ENCODE data around the gene FAM241B. TPM values are rescaled to one million over a fixed set of nuclear protein-coding genes. Genes with fewer than 3 reads are reported as not detected.

The FAM241B gene
- total and polyA plus RNA-seq, 4 experiments from 2014 or later: 9.4 to 24.9 (median 14.0) TPM

DNA sequence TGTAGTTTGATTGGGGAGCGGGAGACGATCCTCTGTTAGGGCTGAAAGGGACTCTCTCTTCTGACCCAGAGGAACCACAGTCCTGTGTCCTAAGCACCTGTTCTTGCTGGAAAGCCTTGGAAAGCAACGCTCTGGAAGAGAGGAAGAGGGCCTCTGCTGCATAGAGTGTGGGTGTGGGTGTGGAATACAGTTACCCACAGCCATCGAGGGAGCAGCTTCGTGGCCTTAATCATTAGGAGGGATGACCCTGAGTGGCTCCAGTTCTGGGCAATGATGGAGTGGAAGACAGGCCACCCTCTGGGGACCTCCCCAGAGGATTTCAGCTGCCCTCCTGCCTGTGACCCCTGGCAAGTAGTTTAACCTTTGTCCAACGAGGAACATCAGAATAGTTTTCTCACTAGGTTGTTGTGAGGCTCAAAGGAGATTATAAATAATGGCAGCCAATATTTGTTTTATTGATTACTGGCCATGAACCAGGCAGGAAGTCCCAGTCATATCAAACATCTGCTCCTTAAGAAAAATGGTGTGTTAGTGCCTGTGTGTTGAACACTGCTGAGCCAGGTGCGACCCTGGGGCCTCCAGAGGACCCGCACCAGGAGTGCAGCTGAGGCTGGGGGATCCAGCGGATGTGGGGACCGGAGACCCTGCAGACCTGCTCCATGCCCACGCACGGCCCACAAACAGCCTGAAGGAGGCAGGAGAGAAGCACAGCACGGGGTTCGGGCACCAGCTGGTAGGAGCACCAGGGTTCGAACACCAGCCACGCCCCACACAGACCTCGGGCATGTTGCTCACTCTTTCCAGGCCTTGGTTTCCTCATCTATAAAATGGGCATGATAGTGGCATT, 35.6 kb downstream of the FAM241B start:
- no peak for DNase-seq
- Mint-ChIP-seq H3K4me1 (peaks cover 0 to 1% (median 0%) of the 10 kb centered on the region in 4 donors), H3K4me3 (no peak overlapping the region), H3K9me3 (peaks cover 0 to 1% (median 0%) of the 10 kb centered on the region in 8 donors), H3K27me3 (peaks cover 13 to 36% of the 10 kb centered on the region in 2 donors), H3K36me3 (no peaks in the 10 kb centered on the region), H3K27ac (no peak overlapping the region)
- no peak overlapping the region for H3K4me3 ChIP-seq (ENCODE audit: low read length in 2 of 2)
- no peaks in the 10 kb centered on the region for H3K36me3 ChIP-seq (ENCODE audit: insufficient read depth, low read length)
- H3K9me3 ChIP-seq (ENCODE audit: control insufficient read depth in 1 of 2, low read length in 2 of 2): no peaks in the 10 kb centered on the region
- intact Hi-C loops (cut with micrococcal nuclease): no loop called here
- CTCF ChIA-PET (ENCODE audit: partially characterized antibody): no interaction called here
- no peak overlapping the region for H3K27ac ChIP-seq (ENCODE audit: low read depth, low read length)
- POLR2A ChIA-PET (ENCODE audit: partially characterized antibody): no interaction called here
- H3K4me1 ChIP-seq (ENCODE audit: insufficient read depth, low read length): no peaks in the 10 kb centered on the region
- H3K27me3 ChIP-seq (ENCODE audit: insufficient read depth, low read length): no peaks in the 10 kb centered on the region

DNA sequence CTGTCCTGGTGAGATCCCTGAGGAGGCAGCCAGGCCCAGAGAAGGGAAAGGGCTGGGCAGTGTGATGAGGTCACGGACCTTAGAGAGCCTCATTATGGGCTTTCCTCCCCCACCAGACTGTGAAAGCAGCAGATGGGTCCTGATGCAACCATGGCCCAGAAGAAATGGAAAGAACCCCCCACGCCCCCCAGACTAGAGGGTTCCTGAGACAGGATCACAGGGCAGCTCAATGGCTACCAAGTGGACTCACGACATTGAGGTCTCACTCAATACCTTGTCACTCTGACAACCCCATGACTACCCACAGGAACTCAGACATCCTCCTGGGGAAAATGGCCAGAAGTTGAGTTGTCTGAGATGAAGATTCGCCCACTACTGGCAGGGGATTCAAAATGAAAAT, 36.7 kb downstream of the FAM241B start:
- Mint-ChIP-seq H3K4me1 (peaks cover 0 to 1% (median 0%) of the 10 kb centered on the region in 4 donors), H3K27me3 (peaks cover 18 to 42% of the 10 kb centered on the region in 2 donors), H3K36me3 (no peaks in the 10 kb centered on the region), H3K27ac (peak overlapping the region in 1 of 7 donors; percentile 50), H3K9me3 (peaks cover 0 to 5% (median 1%) of the 10 kb centered on the region in 8 donors), H3K4me3 (no peak overlapping the region)
- no peak overlapping the region for H3K27ac ChIP-seq (ENCODE audit: low read depth, low read length)
- POLR2A ChIA-PET (ENCODE audit: partially characterized antibody): no interaction called here
- no peaks in the 10 kb centered on the region for H3K4me1 ChIP-seq (ENCODE audit: insufficient read depth, low read length)
- H3K36me3 ChIP-seq (ENCODE audit: insufficient read depth, low read length): no peaks in the 10 kb centered on the region
- no peak for DNase-seq
- no peak overlapping the region for H3K4me3 ChIP-seq (ENCODE audit: low read length in 2 of 2)
- no peaks in the 10 kb centered on the region for H3K27me3 ChIP-seq (ENCODE audit: insufficient read depth, low read length)
- H3K9me3 ChIP-seq (ENCODE audit: control insufficient read depth in 1 of 2, low read length in 2 of 2): no peaks in the 10 kb centered on the region
- intact Hi-C loops (cut with micrococcal nuclease): no loop called here
- CTCF ChIA-PET (ENCODE audit: partially characterized antibody): no interaction called here

DNA sequence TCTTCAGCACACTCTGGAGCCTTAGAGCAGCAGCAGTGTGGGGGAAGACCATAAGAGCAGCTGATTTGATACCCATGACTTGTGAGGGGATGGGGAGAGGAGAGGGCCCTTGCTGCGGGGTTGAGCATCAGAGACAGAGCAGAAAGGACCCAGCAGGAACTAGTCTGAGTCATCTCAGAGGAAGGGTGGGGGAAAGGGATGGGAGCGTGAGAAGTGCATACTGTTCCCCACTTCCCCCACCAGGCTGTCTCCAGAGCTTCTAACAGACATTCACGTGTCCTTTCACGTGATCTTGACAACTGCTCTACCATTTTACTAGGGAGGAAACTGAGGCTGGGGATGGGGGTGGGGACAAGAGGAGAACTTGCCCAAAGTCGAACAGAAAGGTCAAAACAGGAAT, 38.7 kb downstream of the FAM241B start:
- Histone ChIP-seq H3K9me3 (ENCODE audit: control insufficient read depth in 1 of 2, low read length in 2 of 2) (no peaks in the 10 kb centered on the region), H3K4me3 (ENCODE audit: low read length in 2 of 2) (no peak overlapping the region), H3K36me3 (ENCODE audit: insufficient read depth, low read length) (no peaks in the 10 kb centered on the region), H3K4me1 (ENCODE audit: insufficient read depth, low read length) (no peaks in the 10 kb centered on the region), H3K27me3 (ENCODE audit: insufficient read depth, low read length) (no peaks in the 10 kb centered on the region), H3K27ac (ENCODE audit: low read depth, low read length) (no peak overlapping the region)
- CTCF ChIA-PET (ENCODE audit: partially characterized antibody): no interaction called here
- intact Hi-C loops (cut with micrococcal nuclease): no loop called here
- POLR2A ChIA-PET (ENCODE audit: partially characterized antibody): no interaction called here
- DNase-seq: no peak
- Mint-ChIP-seq H3K9me3 (peaks cover 0 to 10% (median 4%) of the 10 kb centered on the region in 8 donors), H3K27ac (no peak overlapping the region), H3K4me1 (no peaks in the 10 kb centered on the region), H3K4me3 (no peak overlapping the region), H3K27me3 (peaks cover 21 to 41% of the 10 kb centered on the region in 2 donors), H3K36me3 (no peaks in the 10 kb centered on the region)

DNA sequence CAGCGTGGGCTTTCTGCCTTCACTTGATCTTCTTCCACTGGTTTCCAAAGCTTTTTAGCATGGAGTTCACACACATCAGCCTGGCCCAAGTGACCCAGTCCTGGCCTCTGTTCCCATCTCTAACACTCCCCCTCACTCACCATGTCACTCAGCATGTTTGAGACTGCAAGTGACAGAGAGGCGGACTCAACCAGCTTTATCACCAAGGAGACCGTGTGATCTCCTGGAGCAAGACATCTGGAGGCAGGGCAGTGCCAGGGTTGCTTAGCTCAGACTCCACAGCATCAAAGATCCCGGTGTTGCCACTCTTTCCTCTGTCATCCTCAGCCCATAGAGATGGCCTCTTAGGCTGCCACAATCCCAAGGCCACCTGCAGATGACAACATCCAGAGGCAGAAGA, 39.4 kb downstream of the FAM241B start:
- no peaks in the 10 kb centered on the region for H3K36me3 ChIP-seq (ENCODE audit: insufficient read depth, low read length)
- Mint-ChIP-seq H3K27ac (peak overlapping the region in 1 of 7 donors; percentile 58), H3K27me3 (peaks cover 21 to 41% of the 10 kb centered on the region in 2 donors), H3K4me3 (no peak overlapping the region), H3K9me3 (peaks cover 0 to 10% (median 4%) of the 10 kb centered on the region in 8 donors), H3K36me3 (no peaks in the 10 kb centered on the region), H3K4me1 (no peaks in the 10 kb centered on the region)
- H3K4me3 ChIP-seq (ENCODE audit: low read length in 2 of 2): no peak overlapping the region
- H3K27me3 ChIP-seq (ENCODE audit: insufficient read depth, low read length): no peaks in the 10 kb centered on the region
- intact Hi-C loops (cut with micrococcal nuclease): no loop called here
- ChIA-PET POLR2A (ENCODE audit: partially characterized antibody) (no interaction called here), CTCF (ENCODE audit: partially characterized antibody) (no interaction called here)
- H3K4me1 ChIP-seq (ENCODE audit: insufficient read depth, low read length): no peaks in the 10 kb centered on the region
- no peak overlapping the region for H3K27ac ChIP-seq (ENCODE audit: low read depth, low read length)
- H3K9me3 ChIP-seq (ENCODE audit: control insufficient read depth in 1 of 2, low read length in 2 of 2): no peaks in the 10 kb centered on the region
- DNase-seq: no peak

DNA sequence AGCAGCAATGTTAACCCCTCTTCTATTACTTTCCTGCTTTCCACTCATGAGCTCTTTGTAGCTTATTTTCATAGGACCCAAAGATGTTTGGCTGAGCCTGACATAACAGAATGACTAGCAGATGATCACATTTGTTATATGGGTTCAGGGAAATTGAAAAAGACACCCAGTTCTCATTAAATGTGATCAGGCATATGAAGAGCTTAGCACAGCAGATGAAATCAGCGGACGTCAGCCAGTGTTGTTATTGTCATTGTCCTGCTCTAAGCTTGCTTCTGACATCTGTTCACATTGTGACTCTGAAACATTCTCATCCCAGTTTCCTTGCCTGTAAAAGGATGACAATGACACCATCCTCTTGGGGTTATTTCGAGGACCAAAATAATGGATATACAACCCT, 43.5 kb downstream of the FAM241B start:
- no peaks in the 10 kb centered on the region for H3K36me3 ChIP-seq (ENCODE audit: insufficient read depth, low read length)
- H3K9me3 ChIP-seq (ENCODE audit: control insufficient read depth in 1 of 2, low read length in 2 of 2): no peaks in the 10 kb centered on the region
- no peaks in the 10 kb centered on the region for H3K27me3 ChIP-seq (ENCODE audit: insufficient read depth, low read length)
- peaks cover 13 to 36% of the 10 kb centered on the region in 2 donors for H3K27me3 Mint-ChIP-seq
- no peak overlapping the region for H3K4me3 ChIP-seq (ENCODE audit: low read length in 2 of 2)
- no peak overlapping the region for H3K4me3 Mint-ChIP-seq
- no peak overlapping the region for H3K27ac Mint-ChIP-seq
- ChIA-PET CTCF (ENCODE audit: partially characterized antibody) (interaction anchor here (1.0 kb wide), 1 partner anchor 11 kb away, joined by 3 read pairs; no protein-coding TSS in a partner anchor), POLR2A (ENCODE audit: partially characterized antibody) (interaction anchor here (0.6 kb wide), 1 partner anchor 118 kb away, joined by 3 read pairs; no protein-coding TSS in a partner anchor)
- H3K4me1 ChIP-seq (ENCODE audit: insufficient read depth, low read length): no peaks in the 10 kb centered on the region
- H3K36me3 Mint-ChIP-seq: no peaks in the 10 kb centered on the region
- H3K9me3 Mint-ChIP-seq: peaks cover 0 to 10% (median 4%) of the 10 kb centered on the region in 8 donors
- no peak for DNase-seq
- no peaks in the 10 kb centered on the region for H3K4me1 Mint-ChIP-seq
- intact Hi-C loops (cut with micrococcal nuclease): no loop called here
- no peak overlapping the region for H3K27ac ChIP-seq (ENCODE audit: low read depth, low read length)

DNA sequence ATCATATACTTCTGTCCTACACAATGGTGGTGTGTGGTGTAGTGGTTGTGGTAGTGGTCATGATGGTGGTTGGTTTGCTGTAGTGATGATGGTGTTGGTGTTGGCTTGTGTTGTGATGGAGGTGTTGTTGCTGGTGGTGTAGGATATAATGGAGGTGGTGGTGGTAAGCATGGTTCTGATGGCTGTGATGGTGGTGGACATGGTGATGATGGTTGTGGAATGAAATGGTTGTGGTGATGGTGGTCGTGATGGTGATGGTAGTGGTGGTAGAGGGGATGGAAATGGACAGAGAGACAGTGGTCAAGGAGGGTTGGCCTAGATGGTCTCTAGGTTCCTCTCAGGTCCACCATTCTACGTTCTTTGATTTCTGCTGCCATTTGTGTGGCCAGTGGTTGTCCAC, 44.7 kb downstream of the FAM241B start:
- POLR2A ChIA-PET (ENCODE audit: partially characterized antibody): no interaction called here
- no peaks in the 10 kb centered on the region for H3K36me3 ChIP-seq (ENCODE audit: insufficient read depth, low read length)
- no peaks in the 10 kb centered on the region for H3K27me3 ChIP-seq (ENCODE audit: insufficient read depth, low read length)
- peaks cover 0 to 10% (median 4%) of the 10 kb centered on the region in 8 donors for H3K9me3 Mint-ChIP-seq
- no peak overlapping the region for H3K4me3 ChIP-seq (ENCODE audit: low read length in 2 of 2)
- no peak overlapping the region for H3K27ac ChIP-seq (ENCODE audit: low read depth, low read length)
- H3K36me3 Mint-ChIP-seq: no peaks in the 10 kb centered on the region
- no peak for DNase-seq
- H3K4me1 Mint-ChIP-seq: no peaks in the 10 kb centered on the region
- no peaks in the 10 kb centered on the region for H3K9me3 ChIP-seq (ENCODE audit: control insufficient read depth in 1 of 2, low read length in 2 of 2)
- intact Hi-C loops (cut with micrococcal nuclease): no loop called here
- no peak overlapping the region for H3K27ac Mint-ChIP-seq
- H3K4me1 ChIP-seq (ENCODE audit: insufficient read depth, low read length): no peaks in the 10 kb centered on the region
- CTCF ChIA-PET (ENCODE audit: partially characterized antibody): no interaction called here
- H3K4me3 Mint-ChIP-seq: no peak overlapping the region
- peaks cover 19 to 32% of the 10 kb centered on the region in 2 donors for H3K27me3 Mint-ChIP-seq

DNA sequence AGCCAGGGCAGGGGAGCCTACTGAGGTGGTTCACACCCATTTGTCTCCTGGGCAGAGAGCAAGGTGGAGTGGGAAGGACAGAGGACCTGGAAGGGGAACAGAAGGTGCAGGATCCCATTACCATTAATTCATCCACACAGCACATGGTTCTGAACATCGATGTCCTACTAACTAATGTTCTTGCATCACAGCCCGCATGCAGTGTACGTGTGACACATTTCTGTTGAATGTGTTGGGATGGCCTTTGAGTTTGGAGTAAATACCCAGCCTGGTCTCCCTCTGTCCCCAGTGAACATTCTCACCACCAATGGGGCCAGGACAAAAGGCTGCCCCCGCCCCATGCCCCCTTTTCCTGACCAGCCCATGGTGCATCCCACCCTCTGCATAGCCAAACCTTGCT, 46.3 kb downstream of the FAM241B start:
- Histone ChIP-seq H3K27me3 (ENCODE audit: insufficient read depth, low read length) (no peaks in the 10 kb centered on the region), H3K27ac (ENCODE audit: low read depth, low read length) (no peak overlapping the region), H3K36me3 (ENCODE audit: insufficient read depth, low read length) (no peaks in the 10 kb centered on the region), H3K4me1 (ENCODE audit: insufficient read depth, low read length) (no peaks in the 10 kb centered on the region), H3K9me3 (ENCODE audit: control insufficient read depth in 1 of 2, low read length in 2 of 2) (no peaks in the 10 kb centered on the region), H3K4me3 (ENCODE audit: low read length in 2 of 2) (no peak overlapping the region)
- H3K4me1 Mint-ChIP-seq: no peaks in the 10 kb centered on the region
- CTCF ChIA-PET (ENCODE audit: partially characterized antibody): no interaction called here
- H3K9me3 Mint-ChIP-seq: peaks cover 0 to 10% (median 0%) of the 10 kb centered on the region in 8 donors
- intact Hi-C loops (cut with micrococcal nuclease): no loop called here
- H3K27ac Mint-ChIP-seq: no peak overlapping the region
- POLR2A ChIA-PET (ENCODE audit: partially characterized antibody): no interaction called here
- no peak overlapping the region for H3K4me3 Mint-ChIP-seq
- DNase-seq: no peak
- H3K27me3 Mint-ChIP-seq: peaks cover 23 to 30% of the 10 kb centered on the region in 2 donors
- H3K36me3 Mint-ChIP-seq: no peaks in the 10 kb centered on the region

Data from CD4-positive, alpha-beta memory T cell (primary cell).